ENCODE data around the gene SLC25A21. TPM values are rescaled to one million over a fixed set of nuclear protein-coding genes. Genes with fewer than 3 reads are reported as not detected.
A peak's percentile ranks its signal among the peaks of the same experiment; 100 is the strongest.

Gene SLC25A21
- total RNA-seq, 1 experiment from 2014 or later, result 7.1 TPM

DNA sequence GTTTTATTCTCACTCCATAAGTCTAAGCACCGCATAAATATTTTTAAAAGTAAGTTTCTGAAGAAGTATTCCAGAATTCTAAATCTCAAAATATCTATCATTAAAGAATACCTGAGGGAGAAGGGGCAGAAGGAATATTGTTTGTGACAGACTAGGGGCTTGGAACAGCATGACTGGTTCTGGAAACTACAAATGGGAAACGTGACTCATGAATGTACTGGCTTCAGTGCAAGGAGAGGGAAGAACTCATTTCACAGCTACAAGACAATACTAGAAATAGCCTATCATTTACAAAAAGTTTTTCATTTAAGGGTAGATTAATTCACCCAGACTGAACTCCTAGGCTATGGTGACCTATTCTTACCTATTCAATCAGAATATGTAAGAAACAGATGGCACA is 121.3 kb downstream of the SLC25A21 start:
- Histone ChIP-seq H3K4me2 (ENCODE audit: insufficient read depth, insufficient read length, low read length) (no peak overlapping the region), H3K9ac (ENCODE audit: extremely low read depth, insufficient read length, low read length) (no peak overlapping the region), H2BK5ac (ENCODE audit: insufficient read length, low read length) (no peak overlapping the region), H3K27me3 (ENCODE audit: insufficient read depth, low read length) (no peaks in the 10 kb centered on the region), H4K20me1 (ENCODE audit: control insufficient read depth, insufficient read depth, insufficient read length) (no peaks in the 10 kb centered on the region), H4K8ac (replicated peaks; ENCODE audit: insufficient read length, low read depth, low read length) (no peak overlapping the region), H4K91ac (ENCODE audit: insufficient read length, low read depth, low read length) (no peak overlapping the region), H3K23ac (ENCODE audit: insufficient read length, low read depth, low read length) (no peak overlapping the region), H2BK15ac (ENCODE audit: low read depth, low read length) (no peak overlapping the region), H3K79me2 (ENCODE audit: insufficient read depth, low read length) (no peaks in the 10 kb centered on the region), H3K4ac (ENCODE audit: low read depth, low read length) (no peak overlapping the region), H2AFZ (ENCODE audit: low read length) (no peak overlapping the region), H3K79me1 (ENCODE audit: insufficient read depth, low read depth, low read length, poor library complexity, severe bottlenecking) (no peaks in the 10 kb centered on the region), H3K4me1 (ENCODE audit: insufficient read depth, low read length) (no peaks in the 10 kb centered on the region), H3K27ac (ENCODE audit: insufficient read length, low read depth, low read length) (no peak overlapping the region), H2AK5ac (ENCODE audit: insufficient read length, low read length) (no peak overlapping the region), H3T11ph (ENCODE audit: low read length) (no peak overlapping the region), H4K5ac (ENCODE audit: insufficient read length, low read depth, low read length) (no peak overlapping the region), H2BK12ac (ENCODE audit: insufficient read length, low read depth, low read length) (no peak overlapping the region), H3K56ac (ENCODE audit: insufficient read length, low read depth, low read length) (no peak overlapping the region), H3K23me2 (ENCODE audit: insufficient read length, low read depth, low read length, poor library complexity, severe bottlenecking) (no peaks in the 10 kb centered on the region), H3K9me3 (ENCODE audit: control insufficient read depth, low read depth, low read length) (no peaks in the 10 kb centered on the region), H2BK20ac (ENCODE audit: low read depth, low read length, poor library complexity, severe bottlenecking) (no peak overlapping the region), H2BK120ac (ENCODE audit: low read depth, low read length, poor library complexity, severe bottlenecking) (no peak overlapping the region), H3K18ac (ENCODE audit: insufficient read length, low read depth, low read length) (no peak overlapping the region), H3K14ac (ENCODE audit: insufficient read depth, low read length) (no peak overlapping the region)
- Mint-ChIP-seq H3K36me3 (ENCODE audit: insufficient read depth in 1 of 3, low read depth in 3 of 3) (peaks cover 0 to 11% (median 3%) of the 10 kb centered on the region in 3 experiments; a peak in 4 of 7 replicates), H3K27me3 (ENCODE audit: low read depth) (no peaks in the 10 kb centered on the region), H3K27ac (peak overlapping the region in 1 of 3 experiments; percentile 7; a peak in 1 of 7 replicates), H3K9me3 (peaks cover 6 to 12% of the 10 kb centered on the region in 2 experiments; a peak in 4 of 5 replicates), H3K4me3 (no peak overlapping the region), H3K4me1 (peaks cover 9% of the 10 kb centered on the region in 2 experiments)
- WGBS (ENCODE audit: extremely low coverage, insufficient read length, low lambda C conversion rate), result no CpG with 5 or more reads among the region's 2 CpGs
- TF ChIP-seq, protein P1, sequence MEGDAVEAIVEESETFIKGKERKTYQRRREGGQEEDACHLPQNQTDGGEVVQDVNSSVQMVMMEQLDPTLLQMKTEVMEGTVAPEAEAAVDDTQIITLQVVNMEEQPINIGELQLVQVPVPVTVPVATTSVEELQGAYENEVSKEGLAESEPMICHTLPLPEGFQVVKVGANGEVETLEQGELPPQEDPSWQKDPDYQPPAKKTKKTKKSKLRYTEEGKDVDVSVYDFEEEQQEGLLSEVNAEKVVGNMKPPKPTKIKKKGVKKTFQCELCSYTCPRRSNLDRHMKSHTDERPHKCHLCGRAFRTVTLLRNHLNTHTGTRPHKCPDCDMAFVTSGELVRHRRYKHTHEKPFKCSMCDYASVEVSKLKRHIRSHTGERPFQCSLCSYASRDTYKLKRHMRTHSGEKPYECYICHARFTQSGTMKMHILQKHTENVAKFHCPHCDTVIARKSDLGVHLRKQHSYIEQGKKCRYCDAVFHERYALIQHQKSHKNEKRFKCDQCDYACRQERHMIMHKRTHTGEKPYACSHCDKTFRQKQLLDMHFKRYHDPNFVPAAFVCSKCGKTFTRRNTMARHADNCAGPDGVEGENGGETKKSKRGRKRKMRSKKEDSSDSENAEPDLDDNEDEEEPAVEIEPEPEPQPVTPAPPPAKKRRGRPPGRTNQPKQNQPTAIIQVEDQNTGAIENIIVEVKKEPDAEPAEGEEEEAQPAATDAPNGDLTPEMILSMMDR (conservative IDR thresholded peaks at IDR 0.05), result no peak
- DNase-seq, result no peak

Data from H9 (cell line).